SK-N-MC (cell line): ENCODE measurements around the gene ZNF92.

Source experiments
- EZH2 ChIP-seq: fragments of 200-600 bp; sonication (generic); IDR thresholded peaks from one replicate; pipeline ENCODE4 v1.6.1; 2017; ENCODE audit warnings: antibody characterized with exemption
- FOXP2 ChIP-seq: optimal IDR thresholded peaks from 2 replicates; pipeline ENCODE3; 2011; ENCODE audit warnings: mild to moderate bottlenecking, moderate library complexity; ENCODE audit not compliant: insufficient read depth; ENCODE audit errors: extremely low read length, control extremely low read depth
- POLR2AphosphoS5 ChIP-seq: IDR thresholded peaks from 2 replicates; pipeline ENCODE4 v1.6.1; 2012; ENCODE audit warnings: mild to moderate bottlenecking, low read depth, low read length, borderline replicate concordance

DNA sequence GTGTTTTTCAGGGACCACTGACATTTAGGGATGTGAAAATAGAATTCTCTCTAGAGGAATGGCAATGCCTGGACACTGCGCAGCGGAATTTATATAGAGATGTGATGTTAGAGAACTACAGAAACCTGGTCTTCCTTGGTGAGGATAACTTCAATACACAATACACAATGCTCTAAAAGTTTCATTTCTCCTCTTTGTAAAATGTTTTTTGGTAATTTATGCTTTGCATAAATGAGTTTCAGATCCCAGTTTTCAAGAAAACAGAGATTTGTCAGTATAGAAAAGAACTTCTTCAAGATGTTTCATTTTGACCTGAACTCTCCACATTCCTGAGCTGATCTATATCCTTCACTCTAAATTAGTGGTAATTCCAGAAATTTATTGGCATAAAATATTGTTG is 14.2 kb downstream of the ZNF92 start:
- TF ChIP-seq POLR2AphosphoS5 (no peak), EZH2 (no peak), FOXP2 (no peak)
